IPS-NIHi7 (cell line): ENCODE data around the gene EXOSC6.
"Not testable (repeated sequence)": the region's sequence is repeated elsewhere in the genome, so short reads cannot be mapped to it uniquely, and the experiment has no call there.

Experiments used
- DNase-seq: peaks from one replicate; pipeline ENCODE4 v3.0.0; 2012; ENCODE audit warnings: mixed read lengths; ENCODE audit errors: extremely low spot score

EXOSC6 gene

GRCh38 chr16:70254965-70255286 is 3.2 kb upstream of the EXOSC6 start:
- no peak for DNase-seq

DNA sequence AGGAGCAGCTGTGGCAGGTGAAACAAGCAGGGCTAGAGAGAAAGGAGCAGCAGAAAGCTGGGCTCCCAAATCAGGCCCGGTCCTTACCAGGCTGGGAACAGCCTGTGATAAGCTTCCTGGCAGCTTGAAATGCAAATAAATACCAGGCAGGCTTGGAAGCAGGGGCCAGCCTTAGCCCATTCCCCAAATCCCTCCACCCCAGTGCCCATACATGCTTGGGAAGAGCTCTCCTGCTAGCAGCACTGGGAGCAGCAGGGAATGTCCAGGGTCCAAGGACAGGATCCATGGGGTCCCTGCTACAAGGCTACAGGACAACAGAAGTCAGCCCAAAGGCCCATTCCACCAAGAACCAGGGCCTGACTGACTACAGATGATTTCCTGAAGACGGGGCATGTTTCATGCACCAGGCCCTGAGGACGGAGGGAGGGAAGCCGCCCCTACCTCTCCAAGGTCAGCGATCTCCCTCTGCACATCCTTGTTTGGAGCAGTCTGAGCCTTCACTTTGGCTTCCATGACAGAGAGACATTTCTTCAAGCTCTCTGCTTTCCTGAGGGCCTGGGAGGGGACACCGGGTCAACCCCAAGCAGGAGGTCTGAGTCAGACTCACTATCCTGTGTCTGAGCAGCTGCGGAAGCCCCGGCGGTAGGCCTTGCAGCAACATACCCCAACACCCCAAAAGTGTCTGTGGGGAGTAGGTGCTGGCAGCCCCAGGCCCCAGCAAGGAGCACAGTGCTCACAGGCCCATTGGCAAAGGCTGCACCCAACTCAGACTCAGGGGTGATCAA is 2.6 kb upstream of the EXOSC6 start:
- no peak for DNase-seq

DNA sequence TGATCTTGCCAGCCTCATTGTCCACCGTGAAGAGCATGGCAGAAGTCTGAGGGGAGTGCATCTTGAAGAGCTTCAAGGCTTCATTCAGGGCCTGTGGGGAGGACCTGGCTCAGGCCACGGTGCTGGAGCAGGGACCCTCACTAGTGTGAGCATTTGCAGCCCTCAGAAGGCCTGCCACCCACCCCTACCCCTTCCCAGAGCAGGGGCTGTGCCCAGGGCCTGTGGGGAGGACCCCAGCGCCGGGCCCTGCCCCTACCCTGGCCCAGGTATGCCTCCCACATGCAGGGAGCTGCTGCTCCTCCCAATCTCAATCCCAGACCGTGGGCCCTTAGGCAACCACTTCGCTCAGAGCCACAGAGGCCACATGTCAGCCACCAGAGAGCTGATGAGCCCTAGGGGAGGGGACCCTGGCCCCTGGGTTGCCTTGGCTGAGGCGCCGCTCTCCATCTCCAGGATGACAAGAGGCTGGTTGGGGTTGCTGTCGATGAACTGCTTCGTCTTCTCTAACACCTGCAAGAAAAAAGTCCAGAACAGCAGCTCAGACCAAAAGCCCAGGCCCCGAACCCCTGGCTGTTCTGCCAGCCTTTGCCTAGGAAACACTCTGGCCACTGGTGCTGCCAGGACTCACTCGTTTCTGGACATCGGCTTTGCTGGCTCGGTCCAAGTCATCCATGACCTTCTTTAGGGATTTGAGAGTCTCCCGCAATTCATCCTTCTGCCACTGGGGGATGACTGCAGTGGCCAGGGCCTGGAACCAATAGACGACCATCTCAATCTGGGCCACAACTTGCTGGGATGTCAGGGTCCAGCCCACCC is 1.8 kb upstream of the EXOSC6 start:
- DNase-seq, result peak; percentile 70

DNA sequence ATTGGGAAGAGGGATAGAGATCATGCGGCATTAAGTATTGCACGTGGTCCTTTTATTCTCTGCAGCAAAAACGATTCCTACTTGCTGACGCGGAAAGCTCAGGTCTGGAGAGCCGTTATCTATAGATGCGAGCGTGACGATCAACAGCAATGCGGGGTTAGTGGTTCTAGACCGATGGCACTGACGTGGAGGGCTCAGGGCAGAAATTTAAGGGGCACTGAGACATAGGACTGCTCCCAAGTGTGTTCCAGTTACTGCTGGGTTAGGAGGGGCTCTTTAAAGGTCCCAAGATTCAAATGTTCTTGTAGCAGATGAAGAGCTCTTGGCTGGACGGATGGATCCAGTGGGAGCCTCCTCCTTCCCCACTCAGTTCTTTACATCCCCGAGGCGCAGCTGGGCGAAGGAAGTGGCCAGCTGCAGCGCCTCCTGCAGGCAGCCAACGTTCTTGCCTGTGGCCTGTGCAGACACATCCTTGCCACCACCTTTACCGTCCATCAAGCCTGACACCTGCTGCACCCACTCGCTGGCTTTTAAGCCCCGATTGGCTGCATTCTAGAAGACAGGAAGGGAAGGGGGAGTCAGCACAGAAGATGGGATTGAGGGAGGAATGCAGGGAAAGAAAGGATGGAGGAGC is 732 bp upstream of the EXOSC6 start:
- DNase-seq, result peak; percentile 62

- DNase-seq, result peak; percentile 63
These were observed 752 bp downstream of the EXOSC6 start for GRCh38 chr16:70250748-70251628.

DNA sequence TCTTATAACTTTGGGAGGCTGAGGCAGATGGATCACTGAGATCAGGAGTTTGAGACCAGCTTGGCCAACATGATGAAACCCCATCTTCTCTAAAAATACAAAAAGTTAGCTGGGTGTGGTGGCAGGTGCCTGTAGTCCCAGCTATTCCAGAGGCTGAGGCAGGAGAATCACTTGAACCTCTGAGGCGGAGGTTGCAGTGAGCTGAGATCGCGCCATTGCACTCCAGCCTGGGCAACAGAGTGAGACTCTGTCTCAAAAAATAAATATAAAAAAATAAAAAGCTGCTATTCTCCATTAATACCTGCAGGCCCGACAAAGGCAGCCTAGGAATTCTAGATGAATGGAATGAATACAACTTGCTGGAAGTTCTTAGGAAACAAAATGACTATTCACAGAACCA is 2.0 kb downstream of the EXOSC6 start:
- not testable (repeated sequence) for DNase-seq

- not testable (repeated sequence) for DNase-seq
These were observed 13.0 kb downstream of the EXOSC6 start for GRCh38 chr16:70238773-70239172.

DNA sequence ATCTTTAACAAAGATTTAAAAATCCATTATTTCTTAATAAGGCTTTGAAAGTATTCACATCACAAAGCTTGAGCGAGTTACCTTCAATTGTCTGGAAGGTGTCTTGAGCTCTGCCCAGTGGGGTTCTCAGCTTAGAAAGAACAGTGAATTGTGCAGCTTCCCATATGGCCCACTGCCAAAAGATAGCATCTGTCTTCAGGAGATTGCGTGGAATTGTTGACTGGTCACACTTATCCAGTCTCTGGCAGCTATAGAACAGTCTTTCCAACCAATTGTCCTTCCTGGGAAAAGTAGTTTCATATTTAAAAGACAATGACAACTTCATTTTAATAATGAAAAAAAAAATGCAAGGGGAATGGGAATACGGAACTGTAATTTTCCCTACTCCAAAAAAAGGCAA is 19.9 kb downstream of the EXOSC6 start:
- not testable (repeated sequence) for DNase-seq

DNA sequence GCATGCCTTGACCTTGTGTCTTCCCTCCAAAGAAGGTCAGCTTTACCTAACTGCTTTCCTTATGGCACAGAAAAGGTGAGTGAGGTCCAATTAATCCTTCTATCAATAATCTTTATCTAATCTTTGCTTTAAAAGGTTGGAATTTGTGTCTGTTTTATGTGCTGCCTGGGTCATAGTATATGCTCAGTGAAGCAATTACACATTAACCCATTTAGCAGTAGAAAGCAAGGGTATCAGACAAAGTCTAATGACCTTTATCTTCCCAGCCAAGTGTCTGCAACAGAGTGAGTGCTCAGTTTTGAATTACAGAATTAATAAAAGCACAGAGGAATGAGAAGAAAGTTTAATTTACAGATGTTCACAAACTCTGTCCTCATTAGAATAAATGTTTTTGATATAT is 25.7 kb downstream of the EXOSC6 start:
- not testable (repeated sequence) for DNase-seq

DNA sequence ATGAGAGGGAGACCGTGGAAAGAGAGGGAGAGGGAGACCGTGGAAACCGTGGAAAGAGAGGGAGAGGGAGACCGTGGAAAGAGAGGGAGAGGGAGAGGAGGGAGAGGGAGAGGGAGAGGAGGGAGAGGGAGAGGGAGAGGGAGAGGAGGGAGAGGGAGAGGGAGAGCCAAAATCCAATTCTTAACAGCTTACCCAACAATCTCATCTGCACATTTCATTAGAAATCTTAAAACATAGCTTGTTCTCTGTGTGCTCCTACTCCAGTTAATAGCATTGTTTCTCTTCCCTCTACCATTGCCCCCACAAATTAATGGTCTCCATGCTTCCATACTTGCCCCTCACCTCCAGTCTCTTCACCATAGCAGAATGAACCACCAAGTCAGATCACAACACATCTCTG is 26.3 kb downstream of the EXOSC6 start:
- not testable (repeated sequence) for DNase-seq

GRCh38 chr16:70224645-70225044 is 27.1 kb downstream of the EXOSC6 start:
- DNase-seq, result not testable (repeated sequence)

DNA sequence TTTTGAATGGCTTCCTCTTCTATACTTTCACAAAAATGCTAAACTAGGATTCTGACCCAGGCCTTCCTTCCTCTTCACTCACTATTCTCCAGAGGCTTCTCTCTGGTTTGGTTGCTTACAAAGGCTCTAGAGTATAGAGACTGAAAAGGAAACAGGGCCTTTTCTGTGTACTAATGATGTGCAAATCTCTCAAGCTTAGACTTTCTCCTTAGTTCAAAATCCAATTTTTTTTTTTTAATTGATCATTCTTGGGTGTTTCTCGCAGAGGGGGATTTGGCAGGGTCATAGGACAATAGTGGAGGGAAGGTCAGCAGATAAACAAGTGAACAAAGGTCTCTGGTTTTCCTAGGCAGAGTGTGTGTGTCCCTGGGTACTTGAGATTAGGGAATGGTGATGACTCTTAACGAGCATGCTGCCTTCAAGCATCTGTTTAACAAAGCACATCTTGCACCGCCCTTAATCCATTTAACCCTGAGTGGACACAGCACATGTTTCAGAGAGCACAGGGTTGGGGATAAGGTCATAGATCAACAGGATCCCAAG is 27.7 kb downstream of the EXOSC6 start:
- not testable (repeated sequence) for DNase-seq

DNA sequence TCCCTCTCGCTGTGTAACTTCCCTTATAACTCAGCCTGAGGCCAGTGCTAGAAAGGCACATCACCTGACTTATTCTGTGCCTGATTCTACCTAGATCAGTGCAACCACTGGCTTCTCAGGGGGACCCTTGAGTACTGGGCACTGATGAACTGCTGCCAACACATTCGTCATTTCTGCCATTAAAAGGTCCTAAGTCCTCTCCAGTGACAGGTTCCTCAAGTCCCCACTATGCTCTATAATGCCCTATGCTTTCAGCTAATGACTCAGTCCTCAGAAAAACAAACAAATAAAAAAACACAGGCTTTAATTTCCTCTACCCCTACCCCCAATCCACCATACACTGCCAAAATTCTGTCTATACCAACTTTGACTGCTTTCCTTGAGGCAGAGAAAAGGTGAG is 28.5 kb downstream of the EXOSC6 start:
- DNase-seq, result not testable (repeated sequence)

- not testable (repeated sequence) for DNase-seq
These were observed 29.2 kb downstream of the EXOSC6 start for GRCh38 chr16:70222574-70222973.

GRCh38 chr16:70218586-70218985 is 33.2 kb downstream of the EXOSC6 start:
- DNase-seq, result not testable (repeated sequence)

DNA sequence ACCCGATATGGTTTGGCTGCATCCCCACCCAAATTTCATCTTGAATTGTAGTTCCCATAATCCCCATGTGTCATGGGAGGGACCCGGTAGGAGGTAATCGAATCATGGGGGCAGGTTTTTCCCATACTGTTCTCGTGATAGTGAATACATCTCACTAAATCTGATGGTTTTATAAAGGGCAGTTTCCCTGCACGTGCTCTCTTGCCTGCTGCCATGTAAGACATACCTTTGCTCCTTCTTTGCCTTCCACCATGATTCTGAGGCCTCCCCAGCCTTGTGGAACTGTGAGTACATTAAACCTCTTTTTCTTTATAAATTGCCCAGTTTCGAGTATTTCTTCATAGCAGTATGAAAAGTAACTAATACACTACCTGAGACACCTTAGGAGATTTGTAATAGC is 45.4 kb downstream of the EXOSC6 start:
- DNase-seq, result not testable (repeated sequence)

- not testable (repeated sequence) for DNase-seq
These were observed 46.9 kb downstream of the EXOSC6 start for GRCh38 chr16:70204668-70205405.

- DNase-seq, result not testable (repeated sequence)
These were observed 47.7 kb downstream of the EXOSC6 start for GRCh38 chr16:70204010-70204409.

DNA sequence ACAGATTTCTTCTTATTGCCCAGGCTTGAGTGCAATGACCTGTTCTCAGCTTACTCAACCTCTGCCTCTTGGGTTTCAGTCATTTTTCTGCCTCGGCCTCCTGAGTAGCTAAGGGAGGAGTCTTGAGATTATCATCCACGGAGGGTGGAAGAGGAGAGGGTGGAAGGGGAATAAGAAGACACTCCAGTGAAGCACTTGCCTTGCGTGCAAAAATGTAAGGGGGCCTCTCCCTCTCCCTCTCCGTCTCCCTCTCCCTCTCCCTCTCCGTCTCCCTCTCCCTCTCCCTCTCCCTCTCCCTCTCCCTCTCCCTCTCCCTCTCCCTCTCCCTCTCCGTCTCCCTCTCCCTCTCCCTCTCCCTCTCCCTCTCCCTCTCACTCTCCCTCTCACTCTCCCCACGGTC is 48.2 kb downstream of the EXOSC6 start:
- DNase-seq, result not testable (repeated sequence)

- not testable (repeated sequence) for DNase-seq
These were observed 51.7 kb downstream of the EXOSC6 start for GRCh38 chr16:70200063-70200462.
